Astrocyte (in vitro differentiated cells and primary cell): Measurements from ENCODE around the gene OR51B2. TPM values are rescaled to one million over a fixed set of nuclear protein-coding genes. Genes with fewer than 3 reads are reported as not detected.
"Not testable (repeated sequence)": the region's sequence is repeated elsewhere in the genome, so short reads cannot be mapped to it uniquely, and the experiment has no call there.

Source experiments
- DNase-seq: peaks from one replicate; pipeline ENCODE4 v3.0.0-alpha.2; 2010; ENCODE audit warnings: low read depth
- FAIRE-seq: peaks from 2 replicates; lab custom pipeline; 2011; peaks lifted over from hg19 to GRCh38; lab: Jason Lieb, UNC
- H2AFZ ChIP-seq: 2 replicates; pipeline ENCODE4 v1.6.0; 2012; ENCODE audit warnings: low read depth, low read length, inconsistent platforms
- H3K27ac ChIP-seq: 2 replicates; pipeline ENCODE4 v1.5.1; 2011; ENCODE audit warnings: low read depth, low read length, inconsistent platforms
- H3K27me3 ChIP-seq: 2 replicates; pipeline ENCODE4 v1.6.0; 2011; ENCODE audit warnings: low read length, inconsistent platforms; ENCODE audit not compliant: insufficient read depth
- H3K36me3 ChIP-seq: 2 replicates; pipeline ENCODE4 v1.5.1; 2011; ENCODE audit warnings: low read length, inconsistent platforms; ENCODE audit not compliant: insufficient read depth
- H3K4me1 ChIP-seq: 2 replicates; pipeline ENCODE4 v1.5.1; 2011; ENCODE audit warnings: low read length, inconsistent platforms; ENCODE audit not compliant: insufficient read depth
- H3K4me2 ChIP-seq: 2 replicates; pipeline ENCODE4 v1.6.0; 2012; ENCODE audit warnings: low read length, inconsistent platforms
- H3K4me3 ChIP-seq: 2 replicates; pipeline ENCODE4 v1.5.1; 2011; ENCODE audit warnings: low read depth, mild to moderate bottlenecking, low read length, inconsistent platforms; ENCODE audit not compliant: insufficient read depth
- H3K79me2 ChIP-seq: 2 replicates; pipeline ENCODE4 v1.6.0; 2012; ENCODE audit warnings: mild to moderate bottlenecking, low read length, inconsistent platforms; ENCODE audit not compliant: insufficient read depth
- H3K9ac ChIP-seq: 2 replicates; pipeline ENCODE4 v1.6.0; 2012; ENCODE audit warnings: mild to moderate bottlenecking, low read length, inconsistent platforms
- H3K9me3 ChIP-seq: 2 replicates; pipeline ENCODE4 v1.5.1; 2012; ENCODE audit warnings: low read depth, mild to moderate bottlenecking, low read length, inconsistent platforms; ENCODE audit not compliant: insufficient read depth
- H4K20me1 ChIP-seq: 2 replicates; pipeline ENCODE4 v1.6.0; 2012; ENCODE audit warnings: low read length, inconsistent platforms; ENCODE audit not compliant: insufficient read depth
- H3K27ac Mint-ChIP-seq: one replicate; pipeline ENCODE4 v1.8.0; 2021; ENCODE audit warnings: mild to moderate bottlenecking, mixed read lengths; ENCODE audit not compliant: unreplicated experiment
- H3K27me3 Mint-ChIP-seq: one replicate; pipeline ENCODE4 v1.8.0; 2021; ENCODE audit warnings: low read depth, mixed read lengths; ENCODE audit not compliant: unreplicated experiment
- H3K36me3 Mint-ChIP-seq: one replicate; pipeline ENCODE4 v1.8.0; 2021; ENCODE audit warnings: low read depth, mixed read lengths; ENCODE audit not compliant: unreplicated experiment
- H3K4me1 Mint-ChIP-seq: one replicate; pipeline ENCODE4 v1.8.0; 2021; ENCODE audit warnings: low read depth, mixed read lengths; ENCODE audit not compliant: unreplicated experiment
- H3K4me3 Mint-ChIP-seq: one replicate; pipeline ENCODE4 v1.8.0; 2021; ENCODE audit warnings: mild to moderate bottlenecking, moderate library complexity, mixed read lengths; ENCODE audit not compliant: unreplicated experiment
- H3K9me3 Mint-ChIP-seq: one replicate; pipeline ENCODE4 v1.8.0; 2021; ENCODE audit warnings: mild to moderate bottlenecking, mixed read lengths; ENCODE audit not compliant: unreplicated experiment
- EZH2 ChIP-seq: IDR thresholded peaks from 2 replicates; pipeline ENCODE4 v1.6.1; 2012; ENCODE audit warnings: mild to moderate bottlenecking, low read length, inconsistent platforms; ENCODE audit not compliant: insufficient read depth
- total RNA-seq: library from RNA; stranded (reverse); gene quantifications from 2 replicates; pipeline ENCODE4 v1.2.1, GENCODE V29; 2021
- TF ChIP-seq, protein P1 (sequence below): IDR thresholded peaks from 2 replicates; pipeline ENCODE4 v1.5.1; 2011; ENCODE audit warnings: low read depth, mild to moderate bottlenecking, inconsistent platforms, low read length, moderate library complexity; ENCODE audit not compliant: insufficient read depth

The OR51B2 gene
- total RNA-seq, 1 donor from 2014 or later, result not detected

DNA sequence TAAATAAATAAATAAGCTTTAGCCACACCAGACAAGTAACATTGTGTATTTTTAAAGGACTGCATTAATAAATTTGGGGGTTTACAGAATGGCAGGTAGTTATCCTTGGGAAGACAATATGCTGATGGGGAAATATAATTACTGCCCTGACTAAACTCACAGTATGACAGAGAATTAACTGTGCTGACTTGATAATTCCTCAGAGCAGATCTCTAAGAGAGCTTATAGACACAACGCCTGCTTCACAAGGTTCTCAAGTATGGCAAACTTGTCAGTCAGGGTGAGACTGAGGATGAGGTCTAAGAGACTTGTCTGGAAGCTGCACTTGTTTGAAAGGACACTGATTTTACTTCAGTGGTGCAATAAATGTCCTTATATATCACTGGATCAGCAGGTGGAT, 25.6 kb downstream of the OR51B2 start:
- TF ChIP-seq, protein P1, sequence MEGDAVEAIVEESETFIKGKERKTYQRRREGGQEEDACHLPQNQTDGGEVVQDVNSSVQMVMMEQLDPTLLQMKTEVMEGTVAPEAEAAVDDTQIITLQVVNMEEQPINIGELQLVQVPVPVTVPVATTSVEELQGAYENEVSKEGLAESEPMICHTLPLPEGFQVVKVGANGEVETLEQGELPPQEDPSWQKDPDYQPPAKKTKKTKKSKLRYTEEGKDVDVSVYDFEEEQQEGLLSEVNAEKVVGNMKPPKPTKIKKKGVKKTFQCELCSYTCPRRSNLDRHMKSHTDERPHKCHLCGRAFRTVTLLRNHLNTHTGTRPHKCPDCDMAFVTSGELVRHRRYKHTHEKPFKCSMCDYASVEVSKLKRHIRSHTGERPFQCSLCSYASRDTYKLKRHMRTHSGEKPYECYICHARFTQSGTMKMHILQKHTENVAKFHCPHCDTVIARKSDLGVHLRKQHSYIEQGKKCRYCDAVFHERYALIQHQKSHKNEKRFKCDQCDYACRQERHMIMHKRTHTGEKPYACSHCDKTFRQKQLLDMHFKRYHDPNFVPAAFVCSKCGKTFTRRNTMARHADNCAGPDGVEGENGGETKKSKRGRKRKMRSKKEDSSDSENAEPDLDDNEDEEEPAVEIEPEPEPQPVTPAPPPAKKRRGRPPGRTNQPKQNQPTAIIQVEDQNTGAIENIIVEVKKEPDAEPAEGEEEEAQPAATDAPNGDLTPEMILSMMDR, result no peak
- no peak for TF ChIP-seq EZH2
- H3K79me2 ChIP-seq, result no peaks in the 10 kb centered on the region
- Mint-ChIP-seq H3K4me3 (no peak overlapping the region), H3K36me3 (no peaks in the 10 kb centered on the region), H3K9me3 (peaks cover under 1% of the 10 kb centered on the region), H3K4me1 (no peaks in the 10 kb centered on the region), H3K27ac (no peak overlapping the region), H3K27me3 (no peaks in the 10 kb centered on the region)
- H4K20me1 ChIP-seq, result no peaks in the 10 kb centered on the region
- H3K27me3 ChIP-seq, result no peaks in the 10 kb centered on the region
- no peak for DNase-seq
- H3K4me3 ChIP-seq, result no peak overlapping the region
- H3K4me2 ChIP-seq, result no peak overlapping the region
- H2AFZ ChIP-seq, result no peak overlapping the region
- H3K36me3 ChIP-seq, result no peaks in the 10 kb centered on the region
- no peaks in the 10 kb centered on the region for H3K9me3 ChIP-seq
- FAIRE-seq, result no peak
- no peak overlapping the region for H3K27ac ChIP-seq
- H3K4me1 ChIP-seq, result no peaks in the 10 kb centered on the region
- H3K9ac ChIP-seq, result no peak overlapping the region

DNA sequence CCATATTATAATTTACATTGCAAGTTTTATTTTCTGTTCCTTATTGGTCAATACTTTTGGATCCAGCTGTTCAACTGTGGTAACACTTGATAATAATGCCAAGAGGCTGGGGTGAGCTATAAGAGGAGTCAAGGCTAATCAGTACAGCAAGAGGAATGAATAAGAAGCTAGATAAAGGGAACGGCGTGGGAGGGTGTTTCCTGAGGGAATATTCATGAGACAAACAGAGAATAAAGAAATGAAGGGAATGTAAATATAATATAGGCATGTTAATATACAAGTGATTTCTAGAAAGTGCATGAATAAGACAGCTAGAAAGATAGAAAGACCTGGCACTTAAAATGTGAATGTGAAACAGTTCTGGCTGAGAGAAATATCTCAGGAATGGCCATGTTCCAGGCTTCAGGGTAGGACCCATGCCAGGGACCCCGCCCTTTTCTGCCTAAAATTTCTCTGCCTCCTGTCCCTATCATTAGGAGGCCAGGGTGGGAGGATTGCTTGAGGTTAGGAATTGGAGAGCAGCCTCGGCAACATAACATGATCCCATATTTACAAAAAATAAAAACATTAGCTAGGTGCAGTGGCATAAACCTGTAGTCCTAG, 26.3 kb downstream of the OR51B2 start:
- Histone ChIP-seq H3K79me2 (no peaks in the 10 kb centered on the region), H3K4me1 (no peaks in the 10 kb centered on the region), H3K9me3 (no peaks in the 10 kb centered on the region), H3K36me3 (no peaks in the 10 kb centered on the region), H3K9ac (no peak overlapping the region), H3K4me3 (no peak overlapping the region), H3K27me3 (no peaks in the 10 kb centered on the region), H3K27ac (no peak overlapping the region), H4K20me1 (no peaks in the 10 kb centered on the region), H3K4me2 (no peak overlapping the region), H2AFZ (no peak overlapping the region)
- Mint-ChIP-seq H3K4me1 (no peaks in the 10 kb centered on the region), H3K36me3 (no peaks in the 10 kb centered on the region), H3K9me3 (peaks cover 2% of the 10 kb centered on the region), H3K27me3 (no peaks in the 10 kb centered on the region), H3K4me3 (no peak overlapping the region), H3K27ac (no peak overlapping the region)
- DNase-seq (no peak), FAIRE-seq (no peak)
- TF ChIP-seq, protein P1, result no peak
- TF ChIP-seq EZH2, result no peak

DNA sequence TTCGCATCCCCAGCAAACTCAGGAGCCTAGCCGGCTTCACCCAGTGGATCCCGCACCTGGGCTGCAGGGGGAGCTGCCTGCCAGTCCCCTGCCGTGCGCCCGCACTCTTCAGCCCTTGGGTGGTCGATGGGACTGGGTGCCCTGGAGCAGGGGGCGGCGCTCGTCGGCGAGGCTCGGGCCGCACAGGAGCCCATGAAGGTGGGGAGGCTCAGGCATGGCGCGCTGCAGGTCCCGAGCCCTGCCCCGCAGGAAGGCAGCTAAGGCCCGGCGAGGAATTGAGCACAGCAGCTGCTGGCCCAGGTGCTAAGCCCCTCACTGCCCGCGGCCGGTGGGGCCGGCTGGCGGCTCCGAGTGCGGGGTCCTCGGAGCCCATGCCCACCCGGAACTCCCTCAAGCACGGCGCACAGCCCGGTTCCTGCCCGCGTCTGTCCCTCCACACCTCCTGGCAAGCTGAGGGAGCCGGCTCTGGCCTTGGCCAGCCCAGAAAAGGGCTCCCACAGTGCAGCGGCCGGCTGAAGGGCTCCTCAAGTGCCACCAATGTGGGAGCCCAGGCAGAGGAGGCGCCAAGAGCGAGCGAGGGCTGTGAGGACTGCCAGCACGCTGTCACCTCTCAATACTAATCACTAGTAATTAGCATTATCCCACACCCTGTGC, 29.6 kb downstream of the OR51B2 start:
- H3K27ac Mint-ChIP-seq, H3K4me1 ChIP-seq, H3K4me3 Mint-ChIP-seq, H3K9me3 Mint-ChIP-seq, H3K79me2 ChIP-seq, H3K9me3 ChIP-seq, H3K36me3 Mint-ChIP-seq, H3K9ac ChIP-seq, H3K4me3 ChIP-seq, H3K27ac ChIP-seq, DNase-seq, H3K27me3 ChIP-seq, H3K4me1 Mint-ChIP-seq, H3K27me3 Mint-ChIP-seq, FAIRE-seq, H4K20me1 ChIP-seq, H3K4me2 ChIP-seq, H3K36me3 ChIP-seq, H2AFZ ChIP-seq: not testable (repeated sequence)
